UCSD-AML1 (cell line): ENCODE results near the gene HLA-DMB.

Experiments used
- DNase-seq: peaks from one replicate; lab custom pipeline; 2025; ENCODE audit not compliant: unreplicated experiment; lab: John Stamatoyannopoulos, UW

Gene HLA-DMB

GRCh38 chr6:32940656-32941213 is at the start of gene HLA-DMB:
Gene HLA-DMB (minus strand): TSS chr6:32941028. CDS start chr6:32940807, 221 bp downstream.
- DNase-seq: no peak

GRCh38 chr6:32989368-32989767 is 48.5 kb upstream of the HLA-DMB start:
- no peak for DNase-seq

GRCh38 chr6:32984622-32985389 is 44.0 kb upstream of the HLA-DMB start:
- DNase-seq: peak; percentile 83

GRCh38 chr6:32983964-32984621 is 43.3 kb upstream of the HLA-DMB start:
- DNase-seq: no peak

- no peak for DNase-seq
Observed at GRCh38 chr6:32983493-32983848, 42.6 kb upstream of the HLA-DMB start.

- DNase-seq: no peak
Observed at GRCh38 chr6:32982702-32983492, 42.1 kb upstream of the HLA-DMB start.

GRCh38 chr6:32982084-32982701 is 41.4 kb upstream of the HLA-DMB start:
- DNase-seq: no peak

- no peak for DNase-seq
Observed at GRCh38 chr6:32980488-32981038, 39.7 kb upstream of the HLA-DMB start.

GRCh38 chr6:32979720-32980487 is 39.1 kb upstream of the HLA-DMB start:
- no peak for DNase-seq

GRCh38 chr6:32977953-32978324 is 37.1 kb upstream of the HLA-DMB start:
- no peak for DNase-seq

- DNase-seq: no peak
Observed at GRCh38 chr6:32977272-32977952, 36.6 kb upstream of the HLA-DMB start.

- no peak for DNase-seq
Observed at GRCh38 chr6:32976334-32977069, 35.7 kb upstream of the HLA-DMB start.

GRCh38 chr6:32975886-32976285 is 35.1 kb upstream of the HLA-DMB start:
- DNase-seq: no peak

- no peak for DNase-seq
Observed at GRCh38 chr6:32974541-32975308, 33.9 kb upstream of the HLA-DMB start.

- no peak for DNase-seq
Observed at GRCh38 chr6:32974016-32974333, 33.1 kb upstream of the HLA-DMB start.

- DNase-seq: no peak
Observed at GRCh38 chr6:32973144-32974015, 32.6 kb upstream of the HLA-DMB start.
